Neural crest cell (in vitro differentiated cells): ENCODE data around the gene HIF1AN. TPM values are rescaled to one million over a fixed set of nuclear protein-coding genes. Genes with fewer than 3 reads are reported as not detected.

Experiments
- DNase-seq: peaks from one replicate; pipeline ENCODE4 v3.0.0; 2021; ENCODE audit warnings: low read depth, mixed read lengths, low spot score
- H3K27ac Mint-ChIP-seq: one replicate; pipeline ENCODE4 v1.8.0; 2021; ENCODE audit warnings: mild to moderate bottlenecking, mixed read lengths; ENCODE audit not compliant: unreplicated experiment
- H3K27me3 Mint-ChIP-seq: 2 replicates; pipeline ENCODE4 v1.8.0; 2021; ENCODE audit warnings: low read depth, mild to moderate bottlenecking, mixed read lengths
- H3K36me3 Mint-ChIP-seq: 2 replicates; pipeline ENCODE4 v1.8.0; 2021; ENCODE audit warnings: low read depth, mild to moderate bottlenecking, mixed read lengths
- H3K4me1 Mint-ChIP-seq: 2 replicates; pipeline ENCODE4 v1.8.0; 2021; ENCODE audit warnings: mixed read lengths
- H3K4me3 Mint-ChIP-seq: one replicate; pipeline ENCODE4 v1.8.0; 2021; ENCODE audit warnings: mild to moderate bottlenecking, mixed read lengths
- H3K9me3 Mint-ChIP-seq: 2 replicates; pipeline ENCODE4 v1.8.0; 2021; ENCODE audit warnings: mixed read lengths
- total RNA-seq: library from RNA; stranded (reverse); gene quantifications from 2 replicates; pipeline ENCODE4 v1.2.1, GENCODE V29; 2021
- TF ChIP-seq, protein P1 (sequence below): fragments of 200-600 bp; sonication (generic); conservative IDR thresholded peaks from 2 replicates; pipeline ENCODE4 v1.5.0; 2021; ENCODE audit warnings: antibody characterized with exemption, mild to moderate bottlenecking

HIF1AN gene
- total RNA-seq, 1 donor from 2014 or later = 55.7 TPM

DNA sequence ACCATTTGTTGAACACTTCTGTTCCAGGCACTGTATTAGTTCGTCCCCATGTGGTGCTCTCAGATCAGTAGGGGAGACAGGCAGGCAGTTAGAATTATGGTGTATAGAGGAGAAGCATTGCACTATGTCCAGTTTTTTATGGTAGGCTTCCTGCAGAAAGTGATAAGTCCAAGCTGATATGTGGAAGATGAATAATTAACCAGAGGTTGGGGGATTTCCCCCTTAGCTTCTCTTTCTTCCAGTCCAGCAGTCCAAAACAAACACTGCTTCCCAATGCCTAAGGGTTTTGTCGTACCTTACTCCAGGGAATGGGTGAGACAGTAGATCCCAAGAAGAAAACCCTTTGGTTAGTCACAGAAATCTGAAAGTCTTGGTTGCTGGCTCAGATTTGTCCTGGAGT lies 19.2 kb downstream of the HIF1AN start:
- Mint-ChIP-seq H3K27me3 (no peaks in the 10 kb centered on the region), H3K36me3 (no peaks in the 10 kb centered on the region), H3K4me1 (no peaks in the 10 kb centered on the region), H3K9me3 (no peaks in the 10 kb centered on the region), H3K27ac (no peak overlapping the region), H3K4me3 (no peak overlapping the region)
- no peak for DNase-seq
- TF ChIP-seq, protein P1, sequence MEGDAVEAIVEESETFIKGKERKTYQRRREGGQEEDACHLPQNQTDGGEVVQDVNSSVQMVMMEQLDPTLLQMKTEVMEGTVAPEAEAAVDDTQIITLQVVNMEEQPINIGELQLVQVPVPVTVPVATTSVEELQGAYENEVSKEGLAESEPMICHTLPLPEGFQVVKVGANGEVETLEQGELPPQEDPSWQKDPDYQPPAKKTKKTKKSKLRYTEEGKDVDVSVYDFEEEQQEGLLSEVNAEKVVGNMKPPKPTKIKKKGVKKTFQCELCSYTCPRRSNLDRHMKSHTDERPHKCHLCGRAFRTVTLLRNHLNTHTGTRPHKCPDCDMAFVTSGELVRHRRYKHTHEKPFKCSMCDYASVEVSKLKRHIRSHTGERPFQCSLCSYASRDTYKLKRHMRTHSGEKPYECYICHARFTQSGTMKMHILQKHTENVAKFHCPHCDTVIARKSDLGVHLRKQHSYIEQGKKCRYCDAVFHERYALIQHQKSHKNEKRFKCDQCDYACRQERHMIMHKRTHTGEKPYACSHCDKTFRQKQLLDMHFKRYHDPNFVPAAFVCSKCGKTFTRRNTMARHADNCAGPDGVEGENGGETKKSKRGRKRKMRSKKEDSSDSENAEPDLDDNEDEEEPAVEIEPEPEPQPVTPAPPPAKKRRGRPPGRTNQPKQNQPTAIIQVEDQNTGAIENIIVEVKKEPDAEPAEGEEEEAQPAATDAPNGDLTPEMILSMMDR = no peak

DNA sequence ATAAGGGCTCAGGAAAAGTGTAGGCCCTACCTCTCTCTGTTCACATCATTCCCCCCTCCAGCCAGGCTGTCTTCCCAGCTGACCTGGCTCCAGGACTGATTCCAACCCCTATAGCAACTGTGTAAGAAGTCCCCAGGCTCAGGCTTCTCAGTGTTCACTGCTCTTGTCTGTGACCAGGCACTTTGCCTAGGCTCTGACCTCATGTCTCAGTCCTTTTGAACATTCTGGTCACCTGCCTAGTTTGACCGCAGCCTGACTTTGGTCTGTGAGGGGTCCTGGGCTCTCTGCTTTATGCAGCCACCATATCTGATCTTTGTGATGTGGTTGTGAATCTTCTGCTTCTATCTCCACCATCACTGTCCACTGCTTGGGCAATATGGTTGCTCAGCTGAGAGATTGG lies 24.5 kb downstream of the HIF1AN start:
- Mint-ChIP-seq H3K4me1 (peaks cover 9% of the 10 kb centered on the region), H3K4me3 (no peak overlapping the region), H3K27me3 (peaks cover 11% of the 10 kb centered on the region), H3K9me3 (no peaks in the 10 kb centered on the region), H3K36me3 (no peaks in the 10 kb centered on the region), H3K27ac (no peak overlapping the region)
- TF ChIP-seq, protein P1 = no peak
- no peak for DNase-seq

DNA sequence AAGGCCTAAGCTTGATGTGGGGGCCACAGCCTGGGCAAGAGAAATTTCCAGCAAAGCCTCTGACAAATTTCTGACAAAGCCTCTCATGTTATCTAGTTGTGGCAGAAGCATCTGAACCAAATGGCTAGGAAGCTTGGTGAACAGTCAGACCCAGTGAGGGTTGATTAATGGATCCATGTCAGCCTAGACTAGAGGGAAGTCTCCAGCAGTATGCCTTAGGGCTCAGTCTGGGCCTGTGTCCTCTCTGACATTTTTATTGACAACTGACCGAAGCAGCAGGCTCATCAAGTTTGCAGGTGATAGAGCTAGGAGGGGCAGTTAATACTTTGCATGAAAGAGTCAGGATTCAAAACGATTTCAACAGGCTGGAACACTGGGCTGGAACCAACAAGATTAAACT lies 25.3 kb downstream of the HIF1AN start:
- Mint-ChIP-seq H3K27ac (no peak overlapping the region), H3K27me3 (peaks cover 11% of the 10 kb centered on the region), H3K4me3 (no peak overlapping the region), H3K9me3 (no peaks in the 10 kb centered on the region), H3K36me3 (no peaks in the 10 kb centered on the region), H3K4me1 (peaks cover 9% of the 10 kb centered on the region)
- DNase-seq = no peak
- TF ChIP-seq, protein P1 = no peak

DNA sequence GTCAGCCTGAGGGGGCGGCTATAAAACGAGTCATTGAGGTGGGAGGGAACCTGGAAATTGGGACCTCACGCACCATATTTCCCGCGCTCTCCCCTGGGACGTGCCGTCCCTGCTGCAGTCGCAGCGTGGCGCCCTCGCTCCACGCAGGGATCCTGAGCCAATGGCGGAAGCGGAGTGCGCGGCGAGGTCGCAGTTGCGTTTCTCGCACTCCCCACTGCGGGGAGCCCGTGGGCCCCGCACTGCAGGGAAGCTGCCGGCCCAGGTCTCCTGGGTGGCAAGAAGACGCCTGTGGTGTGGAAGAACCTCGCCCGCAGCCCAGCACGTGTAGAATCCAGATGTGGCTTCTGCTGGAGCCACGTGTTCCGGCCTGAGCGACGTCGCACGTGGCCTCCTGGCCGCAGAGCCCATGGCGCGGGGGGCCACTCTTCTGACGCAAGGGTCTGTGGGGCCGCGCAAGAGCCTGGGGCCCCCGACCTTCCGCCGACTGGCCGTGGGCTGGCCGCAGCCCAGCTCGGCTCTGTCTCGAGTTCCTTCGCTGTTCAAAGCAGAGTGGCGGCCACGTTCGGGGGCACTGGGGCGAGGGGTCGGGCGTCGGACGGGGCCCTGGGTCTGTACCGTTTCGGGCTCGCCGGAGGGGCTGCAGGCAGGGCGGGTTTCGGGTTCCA lies 26.4 kb downstream of the HIF1AN start:
- H3K27me3 Mint-ChIP-seq = peaks cover 11% of the 10 kb centered on the region
- H3K9me3 Mint-ChIP-seq = no peaks in the 10 kb centered on the region
- no peak overlapping the region for H3K4me3 Mint-ChIP-seq
- peak; percentile 68 for DNase-seq
- H3K4me1 Mint-ChIP-seq = peaks cover 9% of the 10 kb centered on the region
- no peaks in the 10 kb centered on the region for H3K36me3 Mint-ChIP-seq
- TF ChIP-seq, protein P1 = peak; percentile 95
- H3K27ac Mint-ChIP-seq = no peak overlapping the region

DNA sequence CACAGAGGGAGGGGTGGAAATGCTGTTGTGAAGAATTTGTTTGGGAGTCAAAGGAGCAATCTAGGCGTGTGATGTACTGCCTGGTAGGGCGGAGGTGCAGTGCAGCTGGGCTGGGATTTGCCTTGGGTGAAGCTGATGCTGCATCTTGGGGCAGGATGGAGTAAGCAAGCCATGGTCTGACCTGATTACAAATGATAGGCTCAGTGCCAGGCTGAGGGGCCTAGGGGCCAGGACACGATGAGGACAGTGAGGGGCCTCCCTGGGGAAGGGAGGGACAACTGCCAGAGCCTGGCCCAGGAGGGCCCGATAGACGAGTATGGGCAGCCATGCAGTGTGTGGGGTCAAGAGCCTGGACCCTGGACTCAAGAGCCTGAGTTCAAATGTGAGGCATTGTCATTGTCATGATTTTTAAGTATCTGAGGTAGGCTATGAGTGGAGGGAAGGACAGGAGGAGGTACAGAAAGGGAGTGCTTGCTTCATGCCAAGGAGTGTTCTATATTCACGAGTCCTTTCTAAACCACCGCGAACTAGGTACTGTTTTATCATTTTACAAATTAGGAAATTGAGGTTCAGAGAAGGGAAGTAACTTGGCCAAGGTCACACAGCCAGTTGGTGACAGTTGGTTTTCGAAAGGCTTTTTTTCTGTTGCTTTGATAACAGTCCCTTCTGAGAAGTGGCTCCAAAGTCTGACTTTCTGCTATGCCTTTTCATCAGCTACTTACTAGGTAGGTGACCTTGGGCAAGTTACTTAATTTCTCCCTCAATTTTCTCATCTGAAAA lies 29.7 kb downstream of the HIF1AN start:
- TF ChIP-seq, protein P1 = no peak
- no peak overlapping the region for H3K4me3 Mint-ChIP-seq
- no peaks in the 10 kb centered on the region for H3K9me3 Mint-ChIP-seq
- no peak for DNase-seq
- no peak overlapping the region for H3K27ac Mint-ChIP-seq
- H3K27me3 Mint-ChIP-seq = peaks cover 11% of the 10 kb centered on the region
- H3K4me1 Mint-ChIP-seq = peaks cover 9% of the 10 kb centered on the region
- no peaks in the 10 kb centered on the region for H3K36me3 Mint-ChIP-seq
